ENCODE measurements around the gene SHB.

Gene SHB

GRCh38 chr9:37870081-37870798 is 198.8 kb downstream of the SHB start:
- no peak for DNase-seq

Data from NCI-H1930 (cell line).